Activated CD8-positive, alpha-beta T cell treated with anti-CD3 and anti-CD28 coated beads, Interleukin-2, amount 10 ng/mL, durations not matched to agents 7 days and 5 days (primary cell): ENCODE measurements around the gene PLEKHA8. TPM values are rescaled to one million over a fixed set of nuclear protein-coding genes. Genes with fewer than 3 reads are reported as not detected.

ENCODE experiments used
- ATAC-seq: fragments of 150-1000 bp; cut with Tn5 transposase; one replicate; pipeline ENCODE4 v1.10.0; 2021; ENCODE audit warnings: moderate library complexity
- CTCF ChIA-PET: fragments of 350-600 bp; sonication (Branson Sonifier 250); formaldehyde crosslinking; loops from one replicate; lab custom pipeline; 2021; ENCODE audit warnings: antibody characterized with exemption; lab: Charles Lee
- POLR2A ChIA-PET: fragments of 350-600 bp; sonication (Branson Sonifier 250); formaldehyde crosslinking; loops from one replicate; lab custom pipeline; 2021; ENCODE audit warnings: antibody characterized with exemption; lab: Charles Lee
- DNase-seq: peaks from one replicate; pipeline ENCODE4 v3.0.0-alpha.2; 2020
- H3K27ac Mint-ChIP-seq: one replicate; pipeline ENCODE4 v1.8.0; 2021; ENCODE audit warnings: mild to moderate bottlenecking, mixed read lengths
- H3K27me3 Mint-ChIP-seq: one replicate; pipeline ENCODE4 v1.8.0; 2021; ENCODE audit warnings: low read depth, mixed read lengths
- H3K36me3 Mint-ChIP-seq: one replicate; pipeline ENCODE4 v1.8.0; 2021; ENCODE audit warnings: low read depth, mixed read lengths
- H3K4me1 Mint-ChIP-seq: one replicate; pipeline ENCODE4 v1.8.0; 2021; ENCODE audit warnings: low read depth, mixed read lengths
- H3K4me3 Mint-ChIP-seq: one replicate; pipeline ENCODE4 v1.8.0; 2021; ENCODE audit warnings: mild to moderate bottlenecking, mixed read lengths
- H3K9me3 Mint-ChIP-seq: one replicate; pipeline ENCODE4 v1.8.0; 2022; ENCODE audit warnings: mixed read lengths; ENCODE audit not compliant: insufficient read depth
- total RNA-seq, 2 experiments: library from RNA; stranded (reverse); gene quantifications; one replicate each; pipeline ENCODE4 v1.2.3, GENCODE V29; 2021

Gene PLEKHA8
- total RNA-seq, 2 experiments from 2014 or later, result 8.9 to 11.5 TPM

DNA sequence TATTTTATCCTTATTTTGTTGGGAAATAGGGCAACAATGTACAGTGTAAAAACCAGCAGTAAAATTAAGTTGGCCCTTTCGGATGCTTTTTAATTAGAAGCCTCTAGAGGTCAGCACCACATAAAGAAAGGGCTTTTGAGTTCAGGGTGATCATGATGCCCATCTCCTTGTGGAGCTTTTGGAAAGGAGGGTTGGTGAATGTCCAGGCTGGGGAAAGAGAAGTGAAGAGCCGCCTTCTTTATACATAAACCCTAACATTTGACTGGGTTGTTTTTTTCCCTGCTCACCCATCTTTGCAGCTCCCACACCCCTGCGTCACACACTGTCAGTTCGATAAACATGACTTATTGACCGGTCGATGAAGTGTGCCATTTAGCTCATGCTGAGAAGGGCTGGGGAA is 136.4 kb downstream of the PLEKHA8 start:
- Mint-ChIP-seq H3K4me3 (no peak overlapping the region), H3K27me3 (no peaks in the 10 kb centered on the region), H3K27ac (peak overlapping the region; percentile 12), H3K36me3 (no peaks in the 10 kb centered on the region), H3K9me3 (no peaks in the 10 kb centered on the region), H3K4me1 (peaks cover 43% of the 10 kb centered on the region)
- POLR2A ChIA-PET, result interaction anchor here (1.1 to 1.9 kb wide), 2 partner anchors 20 to 120 kb away, joined by 3 to 5 read pairs; no protein-coding TSS in a partner anchor
- DNase-seq, result no peak
- CTCF ChIA-PET, result interaction anchor here (0.6 to 4.1 kb wide), 13 partner anchors 9 to 399 kb away, joined by 3 to 35 read pairs (median 3); partner anchors contain the start of genes GGCT, MTURN and NOD1
- ATAC-seq, result no peak

DNA sequence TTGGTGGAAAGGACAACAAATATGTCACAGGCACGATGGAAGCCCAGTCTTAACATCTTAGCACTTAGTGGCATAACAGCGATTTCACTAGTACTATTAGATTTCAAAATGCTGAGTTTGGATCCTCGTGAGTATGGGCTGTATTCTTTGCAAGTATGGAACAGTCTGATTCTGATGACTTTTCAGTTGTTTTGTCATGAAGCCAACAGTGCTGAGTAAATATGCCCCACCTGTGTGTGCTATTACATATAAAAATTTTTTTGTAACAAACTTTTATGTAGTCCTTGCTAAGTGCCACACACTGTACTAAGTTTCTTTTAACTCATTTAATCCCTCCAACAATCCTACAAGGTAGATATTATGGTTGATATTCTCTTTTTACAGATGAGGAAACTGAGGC is 137.4 kb downstream of the PLEKHA8 start:
- Mint-ChIP-seq H3K27me3 (peaks cover 2% of the 10 kb centered on the region), H3K4me3 (no peak overlapping the region), H3K4me1 (peaks cover 33% of the 10 kb centered on the region), H3K36me3 (no peaks in the 10 kb centered on the region), H3K27ac (no peak overlapping the region), H3K9me3 (no peaks in the 10 kb centered on the region)
- no peak for DNase-seq
- no peak for ATAC-seq
- CTCF ChIA-PET, result interaction anchor here (1.0 kb wide), 1 partner anchor 111 kb away, joined by 3 read pairs; no protein-coding TSS in a partner anchor
- POLR2A ChIA-PET, result no interaction called here

DNA sequence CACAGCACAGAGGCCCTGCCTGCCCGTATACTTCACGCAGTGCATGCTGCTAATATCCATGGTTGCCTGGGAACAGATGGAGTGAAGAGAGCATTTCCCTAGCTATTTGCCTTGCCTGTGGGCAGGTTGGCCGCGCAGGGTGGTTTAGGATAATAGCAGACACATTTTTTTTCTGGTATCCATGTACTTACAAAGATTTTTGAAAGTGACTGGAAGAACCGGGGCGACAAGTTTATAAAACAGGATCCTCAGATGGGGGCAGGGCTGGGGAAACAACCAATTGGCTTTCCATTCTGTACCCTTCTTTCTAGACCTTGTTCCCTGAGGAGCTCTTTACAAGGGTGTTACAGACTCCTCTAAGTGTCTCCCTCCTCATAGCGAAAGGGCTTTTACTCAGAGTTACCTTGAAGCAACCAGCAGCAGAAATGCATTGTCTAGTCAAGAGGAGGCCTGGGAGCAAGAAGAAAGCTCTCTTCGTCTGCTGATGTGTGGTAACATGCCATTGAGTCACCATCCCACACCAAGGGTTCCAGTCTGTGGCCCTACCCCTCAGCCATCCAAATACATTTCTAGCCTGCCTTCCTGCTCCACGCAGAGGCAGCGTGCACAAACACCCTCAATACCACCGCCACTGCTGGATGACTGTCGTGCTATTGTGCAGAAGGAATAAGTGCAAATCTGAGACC is 138.1 kb downstream of the PLEKHA8 start:
- H3K9me3 Mint-ChIP-seq, result no peaks in the 10 kb centered on the region
- POLR2A ChIA-PET, result no interaction called here
- H3K36me3 Mint-ChIP-seq, result no peaks in the 10 kb centered on the region
- H3K4me1 Mint-ChIP-seq, result peaks cover 28% of the 10 kb centered on the region
- H3K4me3 Mint-ChIP-seq, result no peak overlapping the region
- ATAC-seq (no peak), DNase-seq (no peak)
- no peak overlapping the region for H3K27ac Mint-ChIP-seq
- H3K27me3 Mint-ChIP-seq, result peaks cover 7% of the 10 kb centered on the region
- CTCF ChIA-PET, result interaction anchor here (1.0 to 1.1 kb wide), 3 partner anchors 14 to 110 kb away, joined by 3 read pairs; no protein-coding TSS in a partner anchor

DNA sequence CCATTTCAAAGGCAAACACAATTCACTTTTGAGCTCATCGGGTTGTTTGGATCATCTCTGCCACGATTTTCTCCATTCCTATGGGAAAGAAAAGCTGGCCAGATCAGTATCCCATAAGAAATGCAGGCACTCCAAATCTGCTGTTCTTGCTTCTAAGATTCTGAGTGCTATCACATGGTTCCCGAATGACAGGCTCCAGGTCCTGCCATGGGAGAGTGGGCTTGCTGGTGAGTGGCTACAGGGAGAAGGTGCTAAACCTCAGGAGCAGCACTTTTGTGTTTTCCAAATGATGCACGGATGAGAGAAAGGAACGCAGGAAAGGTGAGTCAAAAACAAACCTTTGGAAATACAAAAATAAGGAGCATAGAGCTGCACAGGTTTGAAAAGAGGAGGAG is 138.6 kb downstream of the PLEKHA8 start:
- CTCF ChIA-PET, result interaction anchor here (1.0 to 1.1 kb wide), 3 partner anchors 13 to 109 kb away, joined by 3 read pairs; no protein-coding TSS in a partner anchor
- DNase-seq (no peak), ATAC-seq (no peak)
- Mint-ChIP-seq H3K36me3 (no peaks in the 10 kb centered on the region), H3K27ac (no peak overlapping the region), H3K4me3 (no peak overlapping the region), H3K4me1 (peaks cover 27% of the 10 kb centered on the region), H3K9me3 (no peaks in the 10 kb centered on the region), H3K27me3 (peaks cover 7% of the 10 kb centered on the region)
- POLR2A ChIA-PET, result no interaction called here

DNA sequence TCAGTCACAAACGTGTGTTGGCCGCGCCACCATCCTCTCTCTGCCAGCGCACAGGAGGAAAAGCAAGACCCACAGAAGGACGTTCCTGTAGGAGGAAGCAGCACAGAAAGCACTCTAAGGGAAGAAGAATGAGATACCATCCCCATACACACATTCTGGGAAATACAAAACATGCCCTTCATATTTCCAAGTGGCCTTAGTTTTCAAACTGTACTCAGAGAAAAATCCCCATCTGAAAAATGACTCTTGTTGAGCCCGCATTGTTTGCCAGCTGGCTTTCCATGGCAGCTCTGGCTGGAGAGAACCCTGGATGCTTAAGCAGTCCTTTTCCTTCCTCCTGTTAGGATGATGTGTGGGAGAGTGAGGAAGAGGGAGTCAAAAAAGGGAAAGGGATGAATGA is 139.7 kb downstream of the PLEKHA8 start:
- H3K27ac Mint-ChIP-seq, result no peak overlapping the region
- ChIA-PET POLR2A (no interaction called here), CTCF (interaction anchor here (1.4 kb wide), 1 partner anchor 379 kb away, joined by 4 read pairs; no protein-coding TSS in a partner anchor)
- peaks cover 17% of the 10 kb centered on the region for H3K4me1 Mint-ChIP-seq
- peaks cover 7% of the 10 kb centered on the region for H3K27me3 Mint-ChIP-seq
- no peak for ATAC-seq
- no peak for DNase-seq
- H3K4me3 Mint-ChIP-seq, result no peak overlapping the region
- no peaks in the 10 kb centered on the region for H3K36me3 Mint-ChIP-seq
- H3K9me3 Mint-ChIP-seq, result no peaks in the 10 kb centered on the region

DNA sequence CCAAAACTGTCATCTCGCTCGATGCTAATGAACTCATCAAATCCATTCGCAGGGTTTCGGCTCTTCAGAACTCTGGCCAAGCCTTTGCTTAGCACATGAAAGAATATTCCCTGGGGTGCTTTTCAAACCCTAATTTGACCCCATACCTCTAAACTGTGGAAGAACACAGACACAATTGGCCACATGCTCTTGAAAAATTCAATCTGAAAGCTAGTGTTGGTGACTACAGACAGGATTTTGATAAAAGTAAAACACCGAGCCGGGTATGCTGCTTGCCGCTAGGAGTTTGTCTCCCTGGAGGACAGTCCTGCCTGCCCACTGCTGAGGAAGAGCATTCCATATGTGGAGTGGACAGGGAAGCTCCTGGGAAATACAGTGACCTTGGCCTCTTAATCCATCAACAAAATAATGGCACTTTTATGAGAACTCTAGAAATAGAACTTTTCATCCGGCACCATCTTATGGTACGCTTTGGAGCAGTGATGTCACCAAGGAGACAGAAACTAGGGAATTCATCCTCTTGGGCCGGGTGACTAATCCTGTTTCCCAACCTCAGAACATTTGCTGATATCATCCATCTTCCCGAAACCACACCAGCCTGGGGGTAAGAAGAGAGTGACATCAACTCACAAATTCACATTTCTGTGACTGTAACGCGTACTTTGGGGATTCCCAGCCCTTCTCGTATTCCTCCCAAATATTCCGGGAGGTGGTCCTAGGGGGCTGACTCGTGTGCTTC is 140.8 kb downstream of the PLEKHA8 start:
- ChIA-PET POLR2A (interaction anchor here (0.6 kb wide), 1 partner anchor 36 kb away, joined by 4 read pairs; no protein-coding TSS in a partner anchor), CTCF (interaction anchor here (1.4 kb wide), 1 partner anchor 378 kb away, joined by 4 read pairs; no protein-coding TSS in a partner anchor)
- Mint-ChIP-seq H3K27ac (no peak overlapping the region), H3K36me3 (no peaks in the 10 kb centered on the region), H3K4me3 (no peak overlapping the region), H3K9me3 (no peaks in the 10 kb centered on the region), H3K4me1 (peaks cover 6% of the 10 kb centered on the region), H3K27me3 (peaks cover 7% of the 10 kb centered on the region)
- ATAC-seq (no peak), DNase-seq (no peak)

DNA sequence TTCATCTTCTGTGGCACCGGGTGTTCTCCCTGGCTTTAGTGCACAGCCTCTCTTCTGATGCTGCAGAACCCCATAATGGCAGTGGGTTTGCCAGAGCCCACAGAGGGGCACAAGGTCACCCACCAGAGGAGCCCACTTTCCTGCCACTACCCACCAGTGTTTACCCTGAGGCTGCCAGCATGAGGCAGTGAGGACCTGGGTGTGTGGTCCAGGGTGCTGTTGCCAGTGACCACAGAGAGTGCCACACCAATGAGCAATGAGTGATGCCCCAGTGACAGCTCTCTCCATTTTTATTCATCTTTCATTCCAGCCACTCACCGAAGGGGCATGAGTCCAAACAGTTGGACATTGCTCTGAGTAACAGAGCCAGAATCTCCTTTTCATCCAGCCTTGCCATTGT is 141.4 kb downstream of the PLEKHA8 start:
- CTCF ChIA-PET, result interaction anchor here (1.4 kb wide), 1 partner anchor 378 kb away, joined by 4 read pairs; no protein-coding TSS in a partner anchor
- Mint-ChIP-seq H3K9me3 (no peaks in the 10 kb centered on the region), H3K27ac (no peak overlapping the region), H3K4me3 (no peak overlapping the region), H3K36me3 (no peaks in the 10 kb centered on the region), H3K4me1 (peaks cover 2% of the 10 kb centered on the region), H3K27me3 (peaks cover 7% of the 10 kb centered on the region)
- ATAC-seq (no peak), DNase-seq (no peak)
- POLR2A ChIA-PET, result no interaction called here

DNA sequence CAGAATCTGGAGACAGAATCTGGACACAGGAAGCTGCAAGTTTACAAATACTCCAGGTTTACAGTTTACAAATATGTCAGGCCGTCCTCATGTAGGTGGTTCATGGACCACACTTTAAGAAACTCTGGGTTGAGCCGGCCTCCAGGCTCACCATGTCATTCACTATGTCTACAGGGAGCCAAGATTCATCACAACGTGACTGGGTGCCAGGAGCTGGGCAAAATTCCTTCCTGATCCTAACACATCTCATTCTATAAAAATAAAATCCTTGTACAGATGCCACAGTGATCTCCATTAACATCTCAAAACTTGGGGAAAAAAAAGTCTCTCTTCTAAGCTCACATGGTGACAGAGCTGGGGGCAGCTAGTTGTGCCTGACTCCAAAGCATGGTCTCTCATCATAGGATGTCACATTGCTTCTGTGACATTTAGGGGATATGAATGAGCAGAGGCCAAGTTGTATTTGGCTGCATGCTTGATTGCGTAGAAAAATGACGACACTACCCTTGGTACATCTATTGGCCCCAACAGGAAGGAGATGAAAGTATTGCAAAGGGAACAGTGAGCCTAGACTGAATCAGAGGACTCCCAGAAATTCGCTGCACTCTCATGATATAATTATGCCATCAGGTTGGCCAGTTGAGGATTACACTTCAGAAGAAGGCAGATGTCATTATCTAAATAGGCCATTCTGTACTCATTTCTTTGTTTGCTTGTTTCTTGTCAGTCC is 142.4 kb downstream of the PLEKHA8 start:
- Mint-ChIP-seq H3K4me3 (no peak overlapping the region), H3K4me1 (no peaks in the 10 kb centered on the region), H3K9me3 (no peaks in the 10 kb centered on the region), H3K27me3 (peaks cover 7% of the 10 kb centered on the region), H3K27ac (no peak overlapping the region), H3K36me3 (no peaks in the 10 kb centered on the region)
- no peak for ATAC-seq
- no peak for DNase-seq
- CTCF ChIA-PET, result interaction anchor here (1.3 kb wide), 1 partner anchor 105 kb away, joined by 6 read pairs; no protein-coding TSS in a partner anchor
- POLR2A ChIA-PET, result interaction anchor here (0.5 kb wide), 1 partner anchor 68 kb away, joined by 4 read pairs; no protein-coding TSS in a partner anchor

DNA sequence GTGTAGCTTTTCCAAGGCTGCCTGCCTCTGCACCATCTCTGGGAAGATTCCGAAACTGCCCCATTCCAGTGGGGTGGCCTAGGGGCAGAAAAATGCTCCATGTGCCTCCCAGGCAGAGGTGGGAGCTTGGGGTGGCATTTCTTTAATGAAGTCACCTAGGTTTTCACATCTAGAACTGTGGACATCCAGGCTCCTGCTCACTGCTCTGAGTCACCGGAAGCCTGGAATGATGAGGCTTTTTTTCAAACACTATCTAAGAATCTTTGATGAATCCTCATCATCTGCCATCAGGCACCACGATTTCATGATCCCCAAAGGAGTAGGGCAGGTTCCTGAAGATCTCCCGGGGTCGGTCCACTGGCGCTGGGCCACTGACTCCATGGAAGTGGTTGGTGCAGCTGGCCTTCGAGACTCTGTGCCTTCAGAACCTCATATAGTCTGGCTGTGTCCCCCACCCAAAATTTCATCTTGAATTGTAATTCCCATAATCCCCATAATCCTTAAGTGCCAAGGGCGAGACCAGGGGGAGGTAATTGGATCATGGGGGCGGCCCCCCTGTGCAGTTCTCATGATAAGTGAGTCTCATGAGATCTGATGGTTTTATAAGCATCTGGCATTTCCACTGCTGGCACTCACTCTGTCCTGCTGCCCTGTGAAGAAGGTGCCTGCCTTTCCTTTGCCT is 143.7 kb downstream of the PLEKHA8 start:
- ChIA-PET POLR2A (no interaction called here), CTCF (no interaction called here)
- H3K9me3 Mint-ChIP-seq, result no peaks in the 10 kb centered on the region
- no peak for ATAC-seq
- no peak for DNase-seq
- H3K27me3 Mint-ChIP-seq, result peaks cover 7% of the 10 kb centered on the region
- H3K36me3 Mint-ChIP-seq, result no peaks in the 10 kb centered on the region
- H3K4me3 Mint-ChIP-seq, result no peak overlapping the region
- H3K4me1 Mint-ChIP-seq, result no peaks in the 10 kb centered on the region
- no peak overlapping the region for H3K27ac Mint-ChIP-seq

DNA sequence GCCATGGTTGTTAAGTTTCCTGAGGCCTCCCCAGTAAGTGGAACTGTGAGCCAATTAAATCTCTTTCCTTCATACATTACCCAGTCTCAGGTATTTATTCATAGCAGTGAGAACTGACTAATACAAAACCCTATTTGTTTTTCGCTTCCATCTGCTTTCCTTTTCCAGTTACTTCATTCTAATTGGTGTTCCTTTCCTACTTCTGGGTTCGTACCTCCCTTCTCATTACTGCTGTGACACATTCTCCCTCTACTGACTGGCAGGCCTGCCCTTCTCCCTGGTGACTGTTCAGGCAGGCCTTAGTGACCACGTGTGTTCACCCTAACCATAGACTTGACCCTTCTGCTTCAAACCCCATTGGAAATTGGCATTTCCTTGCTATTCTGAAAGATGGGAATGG is 144.2 kb downstream of the PLEKHA8 start:
- no peaks in the 10 kb centered on the region for H3K36me3 Mint-ChIP-seq
- DNase-seq, result no peak
- no peaks in the 10 kb centered on the region for H3K9me3 Mint-ChIP-seq
- H3K27me3 Mint-ChIP-seq, result peaks cover 7% of the 10 kb centered on the region
- H3K4me3 Mint-ChIP-seq, result no peak overlapping the region
- ATAC-seq, result no peak
- ChIA-PET CTCF (interaction anchor here (2.0 kb wide), 1 partner anchor 8 kb away, joined by 10 read pairs; no protein-coding TSS in a partner anchor), POLR2A (no interaction called here)
- no peaks in the 10 kb centered on the region for H3K4me1 Mint-ChIP-seq
- no peak overlapping the region for H3K27ac Mint-ChIP-seq
